Measurements from ENCODE around the gene PKP4.

Gene PKP4

GRCh38 chr2:158656492-158657229 lies 199.9 kb downstream of the PKP4 start:
- DNase-seq = no peak

DNA sequence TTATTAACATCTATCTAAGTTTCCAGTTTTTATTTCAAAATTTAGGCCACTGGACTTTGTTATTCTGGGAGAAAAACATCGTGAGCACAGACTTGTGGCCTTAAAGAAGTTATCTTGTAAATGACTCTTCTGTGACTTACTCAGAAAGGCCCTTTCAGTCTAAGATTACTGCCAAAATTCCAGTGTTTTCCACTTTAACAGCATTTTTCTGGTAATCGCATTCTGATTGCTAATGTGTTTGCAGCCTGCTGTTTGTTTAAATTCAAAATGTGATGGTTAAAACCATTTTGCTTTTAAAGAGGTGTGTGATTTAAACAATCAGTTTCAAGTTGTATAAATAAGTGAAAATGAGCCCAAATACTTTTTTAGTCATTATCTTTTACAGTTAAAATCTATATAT lies 201.6 kb downstream of the PKP4 start:
- DNase-seq = no peak

- no peak for DNase-seq
These were observed 202.7 kb downstream of the PKP4 start for GRCh38 chr2:158659483-158659882.

GRCh38 chr2:158661231-158661630 lies 204.5 kb downstream of the PKP4 start:
- DNase-seq = no peak

GRCh38 chr2:158662421-158662820 lies 205.7 kb downstream of the PKP4 start:
- no peak for DNase-seq

- DNase-seq = no peak
These were observed 207.0 kb downstream of the PKP4 start for GRCh38 chr2:158663796-158664195.

GRCh38 chr2:158664987-158665386 lies 208.2 kb downstream of the PKP4 start:
- DNase-seq = peak; percentile 25

GRCh38 chr2:158665536-158666302 lies 209.0 kb downstream of the PKP4 start:
- no peak for DNase-seq

- no peak for DNase-seq
These were observed 210.2 kb downstream of the PKP4 start for GRCh38 chr2:158666969-158667368.

- peak; percentile 94 for DNase-seq
These were observed 210.8 kb downstream of the PKP4 start for GRCh38 chr2:158667586-158667985.

DNA sequence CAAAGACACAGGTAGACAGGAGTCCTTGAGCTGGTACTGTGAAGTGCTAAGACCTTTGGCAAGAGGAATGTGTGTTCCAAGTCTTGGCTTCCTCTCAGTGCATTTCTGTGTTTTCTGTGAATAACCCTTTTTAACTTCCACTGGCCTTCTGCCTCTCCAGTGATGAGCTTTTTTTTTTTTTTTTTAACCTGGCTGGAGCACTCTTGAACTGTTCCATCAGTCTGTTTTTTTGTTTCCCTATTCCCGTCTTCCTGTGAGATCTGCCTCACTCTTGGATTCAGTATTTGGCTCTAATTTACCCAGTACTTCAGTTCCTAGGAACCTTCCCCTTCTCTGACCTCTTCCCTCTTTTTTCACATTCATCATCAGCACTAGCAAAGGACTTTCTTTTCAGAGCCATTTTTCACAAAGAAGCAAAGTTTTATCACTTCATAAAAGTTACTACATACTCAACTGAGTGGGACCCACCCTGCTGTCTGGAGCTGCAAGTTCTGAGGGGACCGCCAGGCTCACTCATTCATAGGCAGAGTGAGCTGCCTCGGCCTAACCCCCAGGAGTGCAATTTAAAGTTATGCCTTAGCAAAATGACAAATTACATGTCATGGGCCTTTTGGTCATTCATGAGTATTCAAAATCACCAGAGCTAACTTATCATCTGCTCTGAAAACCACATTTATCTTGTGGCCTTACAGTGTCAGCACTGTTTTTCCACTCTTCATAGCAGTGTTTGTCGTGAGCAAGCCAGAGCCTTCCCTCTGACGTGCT lies 211.4 kb downstream of the PKP4 start:
- peak; percentile 70 for DNase-seq

- DNase-seq = no peak
These were observed 213.5 kb downstream of the PKP4 start for GRCh38 chr2:158670292-158670691.

- DNase-seq = no peak
These were observed 214.9 kb downstream of the PKP4 start for GRCh38 chr2:158671360-158672245.

DNA sequence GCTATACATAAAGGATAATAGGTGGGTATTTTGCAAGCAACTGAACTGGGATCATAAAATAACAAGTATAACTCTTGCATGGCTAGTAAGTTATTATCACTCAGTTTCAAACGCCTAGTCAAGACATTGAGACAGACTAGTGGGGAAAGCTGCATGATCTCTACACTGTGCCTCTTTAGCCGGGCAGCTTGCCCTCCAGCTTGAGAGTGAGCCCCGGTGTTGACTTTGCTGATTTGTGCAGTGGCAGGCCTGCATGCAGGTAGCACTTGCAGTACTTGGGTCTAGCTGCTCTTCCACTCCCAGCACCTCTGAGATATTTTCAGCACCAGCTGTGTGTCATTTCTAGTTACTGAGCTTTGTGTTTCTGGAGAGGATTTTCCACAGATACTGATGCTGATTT lies 219.5 kb downstream of the PKP4 start:
- no peak for DNase-seq

- no peak for DNase-seq
These were observed 219.9 kb downstream of the PKP4 start for GRCh38 chr2:158676696-158677095.

DNA sequence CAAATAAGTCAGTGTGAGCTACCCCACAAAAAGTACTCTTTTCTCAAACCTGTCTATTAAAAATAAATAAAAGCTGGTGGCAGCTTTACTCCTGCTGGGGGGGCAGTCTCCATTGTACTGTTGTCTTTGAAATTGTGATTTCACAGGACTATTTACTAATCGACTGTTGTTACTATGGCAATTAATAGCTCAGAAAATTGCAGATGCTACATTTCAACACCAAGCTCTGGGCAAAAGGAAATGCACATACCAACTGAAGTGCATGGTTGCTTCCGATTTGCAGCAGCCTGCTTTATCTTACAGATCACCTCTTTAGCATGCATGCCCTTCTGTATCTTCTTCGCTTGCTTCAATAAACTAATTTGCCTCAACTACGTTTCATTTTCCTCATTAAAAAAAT lies 220.8 kb downstream of the PKP4 start:
- DNase-seq = no peak

DNA sequence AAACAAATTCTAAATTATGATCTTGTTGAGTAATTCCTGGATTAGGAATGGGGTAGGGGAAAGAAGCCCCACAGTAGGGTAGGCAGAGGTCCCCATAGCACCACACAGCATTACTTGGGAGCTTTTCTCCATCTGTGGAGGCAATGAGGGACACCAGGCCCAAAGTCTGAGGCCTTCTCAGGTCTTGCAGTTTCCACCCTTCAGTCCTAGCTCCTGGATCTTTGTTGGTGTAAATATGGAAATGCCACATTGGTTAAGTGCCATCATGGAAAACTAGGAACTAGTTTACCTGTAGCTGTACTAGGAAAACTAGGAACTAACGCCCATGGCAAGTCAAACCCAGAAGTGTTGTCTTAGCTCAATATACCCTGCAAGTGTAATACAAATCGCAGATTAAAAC lies 225.1 kb downstream of the PKP4 start:
- no peak for DNase-seq

- no peak for DNase-seq
These were observed 228.9 kb downstream of the PKP4 start for GRCh38 chr2:158685646-158686045.

DNA sequence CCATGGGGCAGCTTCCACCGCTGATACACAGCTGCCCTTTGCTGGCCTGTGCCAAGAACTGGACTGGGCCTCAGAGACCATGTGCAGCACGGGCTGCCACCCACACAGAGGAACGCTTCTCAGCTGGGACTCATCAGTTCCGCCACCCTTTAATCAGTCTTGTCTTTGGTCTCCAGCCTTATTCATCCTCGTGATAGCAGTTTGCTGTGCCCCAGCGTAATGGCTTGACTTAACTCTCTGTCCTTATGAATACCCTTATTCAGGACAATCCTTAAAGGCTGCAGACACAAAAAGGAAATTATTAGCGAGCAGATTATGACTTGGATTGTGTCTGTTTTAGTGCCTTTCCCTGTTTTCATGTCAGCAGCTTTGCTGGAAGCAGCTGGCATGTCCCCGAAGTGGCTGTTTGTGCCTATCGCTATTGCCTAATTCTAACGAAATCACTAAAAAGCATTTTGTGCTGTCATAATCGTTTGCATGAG lies 229.5 kb downstream of the PKP4 start:
- no peak for DNase-seq

GRCh38 chr2:158687315-158687714 lies 230.6 kb downstream of the PKP4 start:
- DNase-seq = no peak

GRCh38 chr2:158688721-158689120 lies 232.0 kb downstream of the PKP4 start:
- peak; percentile 44 for DNase-seq

GRCh38 chr2:158689391-158689790 lies 232.6 kb downstream of the PKP4 start:
- DNase-seq = no peak

Data from NCI-H226 (cell line).